ENCODE measurements around the gene PLCL1.

- TF ChIP-seq POLR2A (IDR thresholded peaks at IDR 0.05) (no peak), CTCF (IDR thresholded peaks at IDR 0.05) (no peak)
Measured at GRCh38 chr2:198017068-198017467, 212.7 kb downstream of the PLCL1 start.
